DMS114 treated with DMSO at 0.1 percent for 48 hours (cell line): ENCODE results near the gene ISM2.
"Not testable (repeated sequence)": the region's sequence is repeated elsewhere in the genome, so short reads cannot be mapped to it uniquely, and the experiment has no call there.

Source experiments
- DNase-seq: peaks from one replicate; lab custom pipeline; 2025; ENCODE audit not compliant: unreplicated experiment; lab: John Stamatoyannopoulos, UW

Gene ISM2

GRCh38 chr14:77498120-77498979 is at the start of gene ISM2:
TSS of gene ISM2 (minus strand) at chr14:77498816. CDS start at chr14:77498793, 23 bp downstream.
- DNase-seq, result no peak

- no peak for DNase-seq
Observed at GRCh38 chr14:77547512-77548180, 49.0 kb upstream of the ISM2 start.

GRCh38 chr14:77545171-77545570 is 46.6 kb upstream of the ISM2 start:
- not testable (repeated sequence) for DNase-seq

GRCh38 chr14:77544571-77544970 is 46.0 kb upstream of the ISM2 start:
- DNase-seq, result no peak

- no peak for DNase-seq
Observed at GRCh38 chr14:77543637-77544334, 45.2 kb upstream of the ISM2 start.

- no peak for DNase-seq
Observed at GRCh38 chr14:77543240-77543551, 44.6 kb upstream of the ISM2 start.

- DNase-seq, result no peak
Observed at GRCh38 chr14:77542421-77543239, 44.0 kb upstream of the ISM2 start.

GRCh38 chr14:77541905-77542304 is 43.3 kb upstream of the ISM2 start:
- DNase-seq, result no peak

- DNase-seq, result not testable (repeated sequence)
Observed at GRCh38 chr14:77536951-77537350, 38.3 kb upstream of the ISM2 start.

- no peak for DNase-seq
Observed at GRCh38 chr14:77531071-77531470, 32.5 kb upstream of the ISM2 start.

- DNase-seq, result no peak
Observed at GRCh38 chr14:77529963-77530362, 31.3 kb upstream of the ISM2 start.

- DNase-seq, result no peak
Observed at GRCh38 chr14:77529213-77529612, 30.6 kb upstream of the ISM2 start.

- DNase-seq, result not testable (repeated sequence)
Observed at GRCh38 chr14:77528701-77529100, 30.1 kb upstream of the ISM2 start.

- DNase-seq, result no peak
Observed at GRCh38 chr14:77526266-77526665, 27.6 kb upstream of the ISM2 start.

GRCh38 chr14:77524536-77524935 is 25.9 kb upstream of the ISM2 start:
- DNase-seq, result no peak

GRCh38 chr14:77523109-77523508 is 24.5 kb upstream of the ISM2 start:
- DNase-seq, result no peak

GRCh38 chr14:77520555-77520954 is 21.9 kb upstream of the ISM2 start:
- no peak for DNase-seq

- DNase-seq, result no peak
Observed at GRCh38 chr14:77516126-77516525, 17.5 kb upstream of the ISM2 start.

GRCh38 chr14:77511486-77512162 is 13.0 kb upstream of the ISM2 start:
- no peak for DNase-seq

- DNase-seq, result no peak
Observed at GRCh38 chr14:77509366-77509765, 10.8 kb upstream of the ISM2 start.
